ENCODE data around the gene GOLGA6C. TPM values are rescaled to one million over a fixed set of nuclear protein-coding genes. Genes with fewer than 3 reads are reported as not detected.
"Not testable (repeated sequence)": the region's sequence is repeated elsewhere in the genome, so short reads cannot be mapped to it uniquely, and the experiment has no call there.

GOLGA6C gene
- polyA plus RNA-seq, 1 donor (not counting 4 experiments of a cell fraction or from before 2014, with no cell fraction given): not detected

GRCh38 chr15:75282572-75282971 lies 24.4 kb downstream of the GOLGA6C start, which contains the start of gene GOLGA6D:
TSS of gene GOLGA6D (plus strand) at chr15:75282835. CDS start at chr15:75282876, 41 bp downstream.
- H3K4me1 ChIP-seq (ENCODE audit: control insufficient read depth, extremely low read depth, insufficient read depth, low read length); H3K4me2 ChIP-seq (ENCODE audit: control insufficient read depth, extremely low read depth, insufficient read depth, low read depth, low read length); H3K36me3 ChIP-seq (ENCODE audit: control insufficient read depth in 2 of 2, extremely low read depth in 1 of 2, insufficient read depth in 2 of 2, low read length in 2 of 2); H3K27ac ChIP-seq (ENCODE audit: control insufficient read depth, insufficient read depth, low read length); DNase-seq (ENCODE audit: low read depth, low spot score); FAIRE-seq; H3K9me1 ChIP-seq (ENCODE audit: control insufficient read depth, extremely low read depth, insufficient read depth, low read length); H3K9ac ChIP-seq (ENCODE audit: control insufficient read depth, extremely low read depth, insufficient read depth, low read length); H3K9me3 ChIP-seq (ENCODE audit: control insufficient read depth, low read depth, low read length); H3K79me2 ChIP-seq (ENCODE audit: control insufficient read depth, insufficient read depth, low read length); H2AFZ ChIP-seq (ENCODE audit: control insufficient read depth, low read length); H3K4me3 ChIP-seq (ENCODE audit: control insufficient read depth in 2 of 3, extremely low read depth in 1 of 3, insufficient read depth in 2 of 3, low read depth in 1 of 3, low read length in 3 of 3); dilution Hi-C loops (cut with MboI; ENCODE audit: extremely low pct_ligation_motif_present, low sequenced_read_pairs); H3K27me3 ChIP-seq (ENCODE audit: control insufficient read depth, extremely low read depth, insufficient read depth, low read length); H4K20me1 ChIP-seq (ENCODE audit: control insufficient read depth, extremely low read depth, insufficient read depth, low read length): not testable (repeated sequence)

GRCh38 chr15:75284152-75284551 lies 26.0 kb downstream of the GOLGA6C start:
- DNase-seq (ENCODE audit: low read depth, low spot score); H2AFZ ChIP-seq (ENCODE audit: control insufficient read depth, low read length); H3K79me2 ChIP-seq (ENCODE audit: control insufficient read depth, insufficient read depth, low read length); H3K4me1 ChIP-seq (ENCODE audit: control insufficient read depth, extremely low read depth, insufficient read depth, low read length); dilution Hi-C loops (cut with MboI; ENCODE audit: extremely low pct_ligation_motif_present, low sequenced_read_pairs); H3K36me3 ChIP-seq (ENCODE audit: control insufficient read depth in 2 of 2, extremely low read depth in 1 of 2, insufficient read depth in 2 of 2, low read length in 2 of 2); FAIRE-seq; H4K20me1 ChIP-seq (ENCODE audit: control insufficient read depth, extremely low read depth, insufficient read depth, low read length); H3K9me3 ChIP-seq (ENCODE audit: control insufficient read depth, low read depth, low read length); H3K4me3 ChIP-seq (ENCODE audit: control insufficient read depth in 2 of 3, extremely low read depth in 1 of 3, insufficient read depth in 2 of 3, low read depth in 1 of 3, low read length in 3 of 3); H3K9me1 ChIP-seq (ENCODE audit: control insufficient read depth, extremely low read depth, insufficient read depth, low read length); H3K9ac ChIP-seq (ENCODE audit: control insufficient read depth, extremely low read depth, insufficient read depth, low read length); H3K27me3 ChIP-seq (ENCODE audit: control insufficient read depth, extremely low read depth, insufficient read depth, low read length); H3K27ac ChIP-seq (ENCODE audit: control insufficient read depth, insufficient read depth, low read length); H3K4me2 ChIP-seq (ENCODE audit: control insufficient read depth, extremely low read depth, insufficient read depth, low read depth, low read length): not testable (repeated sequence)

GRCh38 chr15:75293660-75294059 lies 35.5 kb downstream of the GOLGA6C start:
- H3K27ac ChIP-seq (ENCODE audit: control insufficient read depth, insufficient read depth, low read length); H3K9me3 ChIP-seq (ENCODE audit: control insufficient read depth, low read depth, low read length); H3K27me3 ChIP-seq (ENCODE audit: control insufficient read depth, extremely low read depth, insufficient read depth, low read length); H3K4me3 ChIP-seq (ENCODE audit: control insufficient read depth in 2 of 3, extremely low read depth in 1 of 3, insufficient read depth in 2 of 3, low read depth in 1 of 3, low read length in 3 of 3); H3K9me1 ChIP-seq (ENCODE audit: control insufficient read depth, extremely low read depth, insufficient read depth, low read length); H4K20me1 ChIP-seq (ENCODE audit: control insufficient read depth, extremely low read depth, insufficient read depth, low read length); dilution Hi-C loops (cut with MboI; ENCODE audit: extremely low pct_ligation_motif_present, low sequenced_read_pairs); H3K36me3 ChIP-seq (ENCODE audit: control insufficient read depth in 2 of 2, extremely low read depth in 1 of 2, insufficient read depth in 2 of 2, low read length in 2 of 2); H2AFZ ChIP-seq (ENCODE audit: control insufficient read depth, low read length); H3K4me2 ChIP-seq (ENCODE audit: control insufficient read depth, extremely low read depth, insufficient read depth, low read depth, low read length); DNase-seq (ENCODE audit: low read depth, low spot score); H3K9ac ChIP-seq (ENCODE audit: control insufficient read depth, extremely low read depth, insufficient read depth, low read length); H3K79me2 ChIP-seq (ENCODE audit: control insufficient read depth, insufficient read depth, low read length); H3K4me1 ChIP-seq (ENCODE audit: control insufficient read depth, extremely low read depth, insufficient read depth, low read length); FAIRE-seq: not testable (repeated sequence)

- dilution Hi-C loops (cut with MboI; ENCODE audit: extremely low pct_ligation_motif_present, low sequenced_read_pairs); H3K4me2 ChIP-seq (ENCODE audit: control insufficient read depth, extremely low read depth, insufficient read depth, low read depth, low read length); H3K9me3 ChIP-seq (ENCODE audit: control insufficient read depth, low read depth, low read length); H2AFZ ChIP-seq (ENCODE audit: control insufficient read depth, low read length); DNase-seq (ENCODE audit: low read depth, low spot score); H3K36me3 ChIP-seq (ENCODE audit: control insufficient read depth in 2 of 2, extremely low read depth in 1 of 2, insufficient read depth in 2 of 2, low read length in 2 of 2); FAIRE-seq; H3K27me3 ChIP-seq (ENCODE audit: control insufficient read depth, extremely low read depth, insufficient read depth, low read length); H3K79me2 ChIP-seq (ENCODE audit: control insufficient read depth, insufficient read depth, low read length); H3K4me3 ChIP-seq (ENCODE audit: control insufficient read depth in 2 of 3, extremely low read depth in 1 of 3, insufficient read depth in 2 of 3, low read depth in 1 of 3, low read length in 3 of 3); H3K9ac ChIP-seq (ENCODE audit: control insufficient read depth, extremely low read depth, insufficient read depth, low read length); H4K20me1 ChIP-seq (ENCODE audit: control insufficient read depth, extremely low read depth, insufficient read depth, low read length); H3K4me1 ChIP-seq (ENCODE audit: control insufficient read depth, extremely low read depth, insufficient read depth, low read length); H3K9me1 ChIP-seq (ENCODE audit: control insufficient read depth, extremely low read depth, insufficient read depth, low read length); H3K27ac ChIP-seq (ENCODE audit: control insufficient read depth, insufficient read depth, low read length): not testable (repeated sequence)
These were observed 40.6 kb downstream of the GOLGA6C start for GRCh38 chr15:75298541-75299310.
